Measurements from ENCODE around the gene DACH1.

Gene DACH1

GRCh38 chr13:71474936-71475335 lies 392.1 kb downstream of the DACH1 start:
- DNase-seq: no peak

DNA sequence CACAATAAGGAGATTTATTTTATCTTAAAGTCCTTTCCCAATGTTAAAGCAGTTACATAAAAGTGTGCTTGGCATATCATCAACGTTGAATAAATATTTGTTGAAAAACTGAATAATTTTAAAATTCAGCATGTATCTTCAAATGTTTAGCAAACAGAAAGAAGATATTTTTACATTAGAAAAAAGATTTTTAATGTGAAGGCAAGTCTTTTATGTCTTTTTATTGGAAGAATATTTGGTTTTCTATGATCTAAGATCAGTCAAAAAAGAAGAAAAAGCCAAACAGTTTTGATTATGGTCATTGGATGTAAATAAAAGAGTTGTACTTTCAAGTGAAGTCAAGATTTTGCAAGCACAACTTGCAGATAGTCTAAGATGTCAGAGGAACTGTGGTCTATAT lies 397.4 kb downstream of the DACH1 start:
- no peak for DNase-seq

GRCh38 chr13:71464686-71465085 lies 402.3 kb downstream of the DACH1 start:
- no peak for DNase-seq

DNA sequence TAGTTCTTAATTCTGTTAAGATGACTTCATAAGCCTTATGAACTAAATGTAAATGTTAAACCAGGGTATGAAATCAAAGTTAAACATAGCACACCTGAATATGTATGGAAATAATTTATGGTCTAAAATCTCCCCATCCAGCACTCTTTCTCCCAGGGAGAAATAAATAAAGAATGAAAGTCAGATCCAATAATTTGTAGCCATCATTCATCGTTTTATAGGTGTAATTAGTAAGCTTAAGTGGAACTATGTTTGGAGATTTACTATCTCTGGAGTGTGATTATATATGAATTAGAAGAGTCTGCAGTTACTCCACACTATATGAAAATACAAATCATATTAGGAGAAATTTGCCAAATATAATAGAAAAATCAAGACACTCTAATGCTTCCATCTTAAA lies 405.1 kb downstream of the DACH1 start:
- DNase-seq: no peak

GRCh38 chr13:71460211-71460610 lies 406.8 kb downstream of the DACH1 start:
- no peak for DNase-seq

DNA sequence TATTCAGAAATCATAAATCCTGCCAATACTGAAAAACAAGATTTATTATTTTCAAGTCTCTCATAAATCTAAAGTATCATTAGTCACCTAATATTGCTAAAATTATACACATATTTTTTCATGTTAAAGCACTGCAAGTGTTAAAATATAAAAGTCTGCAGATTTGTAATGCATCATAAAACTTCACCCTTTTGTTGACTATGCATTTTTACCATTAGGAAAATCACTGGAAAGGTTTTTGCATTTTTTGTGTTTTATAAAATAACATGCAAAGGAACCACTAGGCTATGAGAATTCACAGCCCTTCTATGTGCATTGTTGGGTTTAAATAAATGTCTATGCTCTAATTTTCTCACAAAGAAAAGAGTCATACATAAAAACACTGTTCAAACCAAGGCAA lies 407.3 kb downstream of the DACH1 start:
- DNase-seq: no peak

GRCh38 chr13:71457645-71458044 lies 409.4 kb downstream of the DACH1 start:
- no peak for DNase-seq

DNA sequence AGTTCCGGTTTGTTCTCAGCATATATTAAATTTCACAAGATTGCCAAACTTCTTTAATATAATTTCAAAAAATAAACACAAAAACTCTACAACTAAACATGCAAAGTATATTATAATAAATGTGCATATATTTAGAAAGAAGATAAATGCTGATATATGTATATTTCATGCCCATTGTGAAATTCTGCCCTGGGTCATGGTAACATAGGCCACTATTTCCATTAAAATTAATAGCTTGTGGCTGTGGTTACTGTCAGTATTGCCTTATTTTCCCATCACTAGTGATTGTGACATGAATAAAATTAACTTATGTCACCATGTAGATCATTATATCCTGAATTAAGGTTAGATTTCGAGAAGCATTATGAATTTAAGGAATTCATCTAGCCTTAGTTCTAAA lies 410.9 kb downstream of the DACH1 start:
- DNase-seq: no peak

DNA sequence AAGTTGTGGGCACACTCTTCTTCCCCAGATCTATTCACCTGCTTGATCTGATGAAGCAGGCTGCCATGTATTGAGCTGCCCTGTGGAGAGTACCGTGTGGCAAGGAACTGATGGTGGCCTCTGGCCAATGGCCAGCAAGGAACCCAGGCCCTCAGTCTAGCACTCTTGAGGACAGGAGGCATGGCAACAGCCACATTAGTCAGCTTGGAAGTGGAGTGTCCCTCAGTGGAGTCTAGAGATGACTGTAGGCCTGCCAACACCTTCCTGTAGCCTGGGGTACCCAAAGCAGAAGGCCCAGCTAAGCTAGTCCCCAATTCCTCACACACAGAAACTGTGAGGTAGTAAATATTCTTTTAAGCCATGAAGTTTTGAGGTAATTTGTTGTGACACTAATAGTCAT lies 412.5 kb downstream of the DACH1 start:
- no peak for DNase-seq

GRCh38 chr13:71448080-71448630 lies 418.8 kb downstream of the DACH1 start:
- DNase-seq: no peak

DNA sequence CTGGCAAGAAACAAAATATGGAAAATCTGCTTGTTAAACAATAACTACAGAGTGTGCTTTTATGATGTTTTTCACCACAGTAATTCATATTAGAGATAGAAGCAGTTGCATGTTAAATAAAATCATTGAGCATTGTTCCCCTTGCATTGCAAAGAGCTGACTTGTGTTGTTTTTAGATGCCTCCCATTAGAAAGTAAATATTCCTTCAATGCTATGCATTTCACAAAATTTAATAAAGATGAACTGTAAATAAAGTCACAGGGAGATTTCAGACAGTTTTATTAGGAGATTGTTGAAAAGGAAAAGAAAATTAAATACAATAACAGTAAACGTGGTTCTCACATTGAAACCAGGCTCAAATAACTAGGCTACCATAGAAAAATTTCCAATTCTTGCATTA lies 429.3 kb downstream of the DACH1 start:
- no peak for DNase-seq

- no peak for DNase-seq
Measured at GRCh38 chr13:71430681-71431080, 436.3 kb downstream of the DACH1 start.

- no peak for DNase-seq
Measured at GRCh38 chr13:71417205-71417604, 449.8 kb downstream of the DACH1 start.

- no peak for DNase-seq
Measured at GRCh38 chr13:71412231-71412630, 454.8 kb downstream of the DACH1 start.

DNA sequence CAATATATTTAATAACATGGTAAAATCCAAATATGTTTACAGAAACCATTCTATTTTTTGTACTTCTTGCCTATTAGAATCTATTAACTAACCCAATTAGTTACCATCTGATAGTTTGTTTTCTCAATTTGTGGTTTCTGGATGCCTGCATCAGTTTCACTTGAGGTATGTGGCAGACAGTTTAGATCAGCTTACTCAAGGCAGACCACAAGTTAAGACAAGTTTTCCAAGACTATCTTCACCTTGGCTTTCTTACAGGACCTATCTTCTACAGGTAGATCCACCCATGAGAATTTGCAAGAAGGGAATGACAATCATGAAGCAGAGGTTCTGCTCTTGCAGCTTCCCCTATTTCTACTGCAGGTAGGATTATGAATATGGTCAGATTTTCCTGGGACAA lies 458.6 kb downstream of the DACH1 start:
- no peak for DNase-seq

DNA sequence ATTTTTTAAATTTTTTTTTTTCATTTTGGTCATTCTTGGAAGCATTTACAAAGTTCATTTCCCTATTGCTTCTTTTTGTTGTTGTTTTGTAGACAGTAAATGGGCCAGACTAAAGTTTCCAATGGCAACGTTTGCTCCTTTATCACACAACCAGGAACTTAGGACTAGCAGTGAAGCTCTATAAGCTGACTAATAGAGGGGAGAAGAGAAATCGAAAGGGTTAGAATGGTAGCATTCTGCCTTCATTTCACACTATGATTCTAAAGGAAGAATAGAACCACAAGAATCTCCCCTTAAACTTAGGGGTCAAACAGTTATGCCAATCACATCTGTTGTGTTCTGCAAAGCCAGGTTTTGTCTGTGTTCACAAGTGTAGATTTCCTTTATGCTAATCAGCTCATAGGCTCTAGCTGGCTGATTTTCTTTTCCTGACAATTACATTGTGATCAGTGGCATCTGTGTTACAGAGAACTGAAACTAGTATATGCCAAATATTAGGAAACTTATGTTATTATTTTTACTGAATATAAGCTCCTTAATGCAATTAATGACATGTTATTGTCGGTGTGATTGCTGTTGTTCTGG lies 467.3 kb downstream of the DACH1 start:
- DNase-seq: no peak

DNA sequence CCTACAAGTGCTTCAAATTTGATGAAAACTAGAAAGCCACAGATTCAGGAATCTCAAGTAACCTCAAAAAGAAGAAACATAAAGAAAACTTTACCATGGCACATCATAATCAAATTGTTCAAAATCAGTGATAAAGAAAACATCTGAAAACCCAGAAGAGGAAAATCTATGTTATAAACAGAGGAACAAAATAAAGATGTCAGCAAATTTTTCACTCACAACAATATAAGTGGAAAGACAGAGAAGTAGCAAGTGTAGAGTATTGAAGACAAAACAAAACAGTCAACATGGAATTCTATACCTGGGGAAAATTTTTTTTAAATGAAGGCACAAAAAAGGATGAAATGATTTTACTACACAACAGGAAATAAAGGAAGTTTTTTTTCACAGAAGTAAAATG lies 470.9 kb downstream of the DACH1 start:
- DNase-seq: no peak

DNA sequence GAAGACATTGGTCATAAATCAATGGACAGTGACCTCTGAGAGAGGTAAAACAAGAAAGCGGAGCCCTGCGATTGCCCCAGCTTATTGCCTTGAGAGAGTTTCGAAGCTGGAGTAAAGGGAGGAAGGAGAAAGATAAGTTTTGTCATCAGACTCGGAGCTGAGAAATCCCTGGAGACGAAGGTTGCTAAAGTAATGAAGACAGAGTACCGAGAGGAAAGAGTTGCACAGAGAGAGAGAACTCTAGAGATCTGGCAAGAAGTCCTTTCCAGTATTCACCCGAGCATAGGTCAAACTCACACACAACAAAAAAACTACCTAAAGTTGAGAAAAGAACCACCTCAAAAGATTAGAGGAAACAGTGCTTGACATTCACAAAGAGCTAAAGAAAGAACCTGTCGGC lies 472.0 kb downstream of the DACH1 start:
- no peak for DNase-seq

DNA sequence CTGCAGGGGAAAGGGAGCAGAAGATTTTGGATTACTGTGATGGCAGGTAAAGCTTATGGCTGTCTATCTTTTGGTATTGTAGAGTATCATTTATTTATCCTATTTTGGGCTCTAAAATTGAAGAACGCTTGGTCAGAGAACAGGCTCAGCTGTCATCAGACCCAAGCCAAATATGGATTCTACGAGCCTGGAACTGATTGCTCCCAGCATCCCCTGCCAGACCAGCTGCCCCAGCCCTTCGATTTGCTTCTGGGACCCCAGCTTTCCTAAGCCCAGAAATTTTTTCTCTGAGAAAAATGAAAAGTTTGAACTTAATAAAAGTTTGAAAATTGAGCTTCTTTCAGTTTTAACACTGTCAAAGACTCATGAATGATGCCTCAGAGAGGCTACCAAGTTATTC lies 472.8 kb downstream of the DACH1 start:
- no peak for DNase-seq
